HEK293 (cell line): Measurements from ENCODE around the gene GALNTL6.

Source experiments
- CTCF ChIA-PET: fragments of 350-600 bp; formaldehyde crosslinking; extraction: SDS; loops from one replicate; lab custom pipeline; 2021; ENCODE audit warnings: antibody characterized with exemption; lab: Yijun Ruan, JAX
- POLR2A ChIA-PET: fragments of 300-600 bp; formaldehyde crosslinking; extraction: SDS; loops from one replicate; lab custom pipeline; 2020; ENCODE audit warnings: antibody characterized with exemption, inconsistent platforms; lab: Yijun Ruan, JAX
- H3K27ac ChIP-seq: fragments of 200-500 bp; sonication (Bioruptor generic); 2 replicates; pipeline ENCODE4 v1.5.1; 2014; ENCODE audit warnings: low read depth, low read length, control low read depth, inconsistent platforms; ENCODE audit errors: extremely low read depth
- H3K36me3 ChIP-seq, 2 experiments: fragments of 200-500 bp in 1 of 2; sonication (Bioruptor generic) in 1 of 2; 1 replicate in 1 of 2; 2 replicates in 1 of 2; pipeline ENCODE4 v1.5.1; 2014 to 2017; ENCODE audit warnings: inconsistent platforms in 2 of 2, low read length in 2 of 2; ENCODE audit not compliant: control insufficient read depth in 2 of 2, insufficient read depth in 1 of 2
- H3K4me1 ChIP-seq: fragments of 200-500 bp; sonication (Bioruptor generic); 2 replicates; pipeline ENCODE4 v1.5.1; 2014; ENCODE audit warnings: mild to moderate bottlenecking, low read length, inconsistent platforms; ENCODE audit not compliant: control insufficient read depth, insufficient read depth
- H3K4me3 ChIP-seq: 2 replicates; pipeline ENCODE4 v1.5.1; 2011; ENCODE audit warnings: low read depth, mild to moderate bottlenecking, control low read depth, low read length, moderate library complexity
- H3K9me3 ChIP-seq: fragments of 200-500 bp; sonication (Bioruptor generic); 2 replicates; pipeline ENCODE4 v1.5.1; 2014; ENCODE audit warnings: low read depth, low read length, inconsistent platforms; ENCODE audit not compliant: control insufficient read depth, insufficient read depth
- BCL11B ChIP-seq: fragments of 450-650 bp; formaldehyde crosslinking; IDR thresholded peaks from 2 replicates; pipeline ENCODE4 v1.5.1; 2016; ENCODE audit warnings: low read depth, missing biosample characterization, missing genetic modification characterization
- FEZF1 ChIP-seq: fragments of 450-650 bp; formaldehyde crosslinking; IDR thresholded peaks from 2 replicates; pipeline ENCODE4 v1.5.1; 2016; ENCODE audit warnings: missing biosample characterization, missing genetic modification characterization
- IKZF3 ChIP-seq: fragments of 450-650 bp; IDR thresholded peaks from 2 replicates; pipeline ENCODE4 v1.5.0; 2018; ENCODE audit warnings: missing biosample characterization, mild to moderate bottlenecking, missing genetic modification characterization, moderate library complexity
- KLF16 ChIP-seq: fragments of 450-650 bp; formaldehyde crosslinking; IDR thresholded peaks from 2 replicates; pipeline ENCODE4 v1.5.1; 2017; ENCODE audit warnings: missing biosample characterization, missing genetic modification characterization
- KLF8 ChIP-seq: fragments of 450-650 bp; formaldehyde crosslinking; IDR thresholded peaks from 2 replicates; pipeline ENCODE4 v1.5.1; 2016; ENCODE audit warnings: missing biosample characterization, missing genetic modification characterization
- MZF1 ChIP-seq: fragments of 450-650 bp; formaldehyde crosslinking; IDR thresholded peaks from 2 replicates; pipeline ENCODE4 v1.5.1; 2017; ENCODE audit warnings: missing biosample characterization, missing genetic modification characterization, borderline replicate concordance
- PRDM1 ChIP-seq: fragments of 450-650 bp; formaldehyde crosslinking; IDR thresholded peaks from 2 replicates; pipeline ENCODE4; 2016; ENCODE audit warnings: missing biosample characterization, missing genetic modification characterization
- ZFHX2 ChIP-seq: fragments of 450-650 bp; formaldehyde crosslinking; conservative IDR thresholded peaks from 2 replicates; pipeline ENCODE4 v1.5.1; 2016; ENCODE audit warnings: missing biosample characterization, missing genetic modification characterization
- ZNF184 ChIP-seq: fragments of 450-650 bp; IDR thresholded peaks from 2 replicates; pipeline ENCODE4 v1.5.1; 2018; ENCODE audit warnings: missing biosample characterization, mild to moderate bottlenecking, missing genetic modification characterization
- ZNF214 ChIP-seq: fragments of 450-650 bp; formaldehyde crosslinking; IDR thresholded peaks from 2 replicates; pipeline ENCODE4 v1.5.1; 2017; ENCODE audit warnings: missing biosample characterization, mild to moderate bottlenecking, missing genetic modification characterization, borderline replicate concordance
- ZNF23 ChIP-seq: fragments of 450-650 bp; formaldehyde crosslinking; IDR thresholded peaks from 2 replicates; pipeline ENCODE4 v1.5.1; 2016; ENCODE audit warnings: missing biosample characterization, missing genetic modification characterization, borderline replicate concordance
- ZNF248 ChIP-seq: fragments of 450-650 bp; formaldehyde crosslinking; IDR thresholded peaks from 2 replicates; pipeline ENCODE4 v1.5.1; 2017; ENCODE audit warnings: missing biosample characterization, missing genetic modification characterization
- ZNF394 ChIP-seq: fragments of 450-650 bp; formaldehyde crosslinking; IDR thresholded peaks from 2 replicates; pipeline ENCODE4 v1.5.1; 2016; ENCODE audit warnings: missing biosample characterization, missing genetic modification characterization, mild to moderate bottlenecking, moderate library complexity, borderline replicate concordance
- ZNF423 ChIP-seq: fragments of 450-650 bp; formaldehyde crosslinking; IDR thresholded peaks from 2 replicates; pipeline ENCODE4 v1.5.1; 2016; ENCODE audit warnings: missing biosample characterization, missing genetic modification characterization
- ZNF521 ChIP-seq: fragments of 450-650 bp; formaldehyde crosslinking; IDR thresholded peaks from 2 replicates; pipeline ENCODE4 v1.5.1; 2017; ENCODE audit warnings: missing biosample characterization, mild to moderate bottlenecking, missing genetic modification characterization
- ZNF544 ChIP-seq: fragments of 450-650 bp; formaldehyde crosslinking; IDR thresholded peaks from 2 replicates; pipeline ENCODE4 v1.5.0; 2017; ENCODE audit warnings: missing biosample characterization, missing genetic modification characterization
- ZNF629 ChIP-seq: fragments of 450-650 bp; formaldehyde crosslinking; IDR thresholded peaks from 2 replicates; pipeline ENCODE4 v1.5.1; 2017; ENCODE audit warnings: missing biosample characterization, missing genetic modification characterization
- ZNF791 ChIP-seq: fragments of 450-650 bp; formaldehyde crosslinking; IDR thresholded peaks from 2 replicates; pipeline ENCODE4 v1.5.1; 2016; ENCODE audit warnings: missing biosample characterization, missing genetic modification characterization
- TF ChIP-seq, protein P1 (sequence below): fragments of 450-650 bp; formaldehyde crosslinking; IDR thresholded peaks from 2 replicates; pipeline ENCODE4 v1.5.1; 2016; ENCODE audit warnings: missing biosample characterization, missing genetic modification characterization, borderline replicate concordance
- TF ChIP-seq, protein P2 (sequence below): fragments of 450-650 bp; formaldehyde crosslinking; IDR thresholded peaks from 2 replicates; pipeline ENCODE4; 2016; ENCODE audit warnings: missing biosample characterization, missing genetic modification characterization
- TF ChIP-seq, protein P3 (sequence below): fragments of 450-650 bp; IDR thresholded peaks from 2 replicates; pipeline ENCODE4 v1.5.1; 2018; ENCODE audit warnings: missing biosample characterization, mild to moderate bottlenecking, missing genetic modification characterization
- TF ChIP-seq, protein P4 (sequence below): fragments of 450-650 bp; formaldehyde crosslinking; IDR thresholded peaks from 2 replicates; pipeline ENCODE4 v1.5.1; 2016; ENCODE audit warnings: missing biosample characterization, missing genetic modification characterization
- TF ChIP-seq, protein P5 (sequence below): fragments of 450-650 bp; formaldehyde crosslinking; IDR thresholded peaks from 2 replicates; pipeline ENCODE4 v1.5.1; 2016; ENCODE audit warnings: missing biosample characterization, missing genetic modification characterization
- TF ChIP-seq, protein P6 (sequence below): fragments of 450-650 bp; formaldehyde crosslinking; IDR thresholded peaks from 2 replicates; pipeline ENCODE4 v1.5.1; 2016; ENCODE audit warnings: missing biosample characterization, missing genetic modification characterization

Gene GALNTL6

DNA sequence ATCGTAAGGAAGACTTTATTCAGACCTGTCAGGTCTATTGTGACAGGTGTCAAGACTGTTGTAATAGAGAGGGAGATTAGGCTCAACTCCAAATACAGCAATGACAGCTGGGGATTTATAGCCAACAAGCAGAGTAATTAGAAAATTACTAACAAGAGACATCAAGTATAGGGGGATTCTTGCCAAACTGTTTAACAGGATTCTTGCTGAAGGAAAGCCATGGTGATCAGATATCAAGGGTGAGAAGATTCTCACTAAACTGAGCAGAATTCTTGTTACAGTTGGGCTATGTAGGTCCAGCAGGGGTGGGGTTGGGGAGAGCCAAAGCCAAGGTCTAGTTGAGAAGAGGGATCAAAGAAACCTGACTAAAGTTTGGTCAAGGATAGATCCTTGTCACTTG lies 894.4 kb downstream of the GALNTL6 start (continued):
- TF ChIP-seq PRDM1 (tag by site-specific recombination) (no peak), MZF1 (tag by site-specific recombination) (no peak), KLF8 (tag by site-specific recombination) (no peak), ZFHX2 (tag by site-specific recombination) (no peak), ZNF248 (no peak), IKZF3 (no peak), KLF16 (no peak), ZNF629 (tag by site-specific recombination) (no peak)
- TF ChIP-seq, protein P1, sequence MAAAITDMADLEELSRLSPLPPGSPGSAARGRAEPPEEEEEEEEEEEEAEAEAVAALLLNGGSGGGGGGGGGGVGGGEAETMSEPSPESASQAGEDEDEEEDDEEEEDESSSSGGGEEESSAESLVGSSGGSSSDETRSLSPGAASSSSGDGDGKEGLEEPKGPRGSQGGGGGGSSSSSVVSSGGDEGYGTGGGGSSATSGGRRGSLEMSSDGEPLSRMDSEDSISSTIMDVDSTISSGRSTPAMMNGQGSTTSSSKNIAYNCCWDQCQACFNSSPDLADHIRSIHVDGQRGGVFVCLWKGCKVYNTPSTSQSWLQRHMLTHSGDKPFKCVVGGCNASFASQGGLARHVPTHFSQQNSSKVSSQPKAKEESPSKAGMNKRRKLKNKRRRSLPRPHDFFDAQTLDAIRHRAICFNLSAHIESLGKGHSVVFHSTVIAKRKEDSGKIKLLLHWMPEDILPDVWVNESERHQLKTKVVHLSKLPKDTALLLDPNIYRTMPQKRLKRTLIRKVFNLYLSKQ (tag by site-specific recombination) = no peak
- TF ChIP-seq, all 188 proteins: peak for 0

DNA sequence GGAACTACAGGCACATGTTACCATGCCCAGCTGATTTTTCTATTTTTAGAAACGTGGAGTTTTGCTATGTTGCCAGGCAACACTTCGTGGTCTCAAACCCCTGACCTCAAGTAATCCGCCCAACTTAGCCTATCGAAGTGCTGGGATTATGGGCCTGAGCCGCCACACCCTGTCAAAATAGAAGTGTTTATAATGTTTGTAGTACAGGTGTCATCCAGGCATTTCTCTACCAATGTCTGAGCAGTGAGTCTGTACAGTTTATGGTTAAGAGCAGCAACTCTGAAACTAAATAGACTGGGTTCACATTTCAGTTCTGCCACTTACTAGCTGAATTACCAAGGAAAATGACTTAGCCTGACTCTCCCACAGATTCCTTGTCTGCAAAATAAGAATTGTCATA lies 895.0 kb downstream of the GALNTL6 start:
- Histone ChIP-seq H3K27ac (no peak overlapping the region), H3K4me1 (no peaks in the 10 kb centered on the region), H3K36me3 (no peaks in the 10 kb centered on the region), H3K9me3 (no peaks in the 10 kb centered on the region), H3K4me3 (no peak overlapping the region)
- TF ChIP-seq, protein P2, sequence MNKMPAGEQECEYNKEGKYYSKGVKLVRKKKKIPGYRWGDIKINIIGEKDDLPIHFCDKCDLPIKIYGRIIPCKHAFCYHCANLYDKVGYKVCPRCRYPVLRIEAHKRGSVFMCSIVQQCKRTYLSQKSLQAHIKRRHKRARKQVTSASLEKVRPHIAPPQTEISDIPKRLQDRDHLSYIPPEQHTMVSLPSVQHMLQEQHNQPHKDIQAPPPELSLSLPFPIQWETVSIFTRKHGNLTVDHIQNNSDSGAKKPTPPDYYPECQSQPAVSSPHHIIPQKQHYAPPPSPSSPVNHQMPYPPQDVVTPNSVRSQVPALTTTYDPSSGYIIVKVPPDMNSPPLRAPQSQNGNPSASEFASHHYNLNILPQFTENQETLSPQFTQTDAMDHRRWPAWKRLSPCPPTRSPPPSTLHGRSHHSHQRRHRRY (tag by site-specific recombination) = no peak
- TF ChIP-seq FEZF1 (tag by site-specific recombination) = no peak
- TF ChIP-seq, protein P3, sequence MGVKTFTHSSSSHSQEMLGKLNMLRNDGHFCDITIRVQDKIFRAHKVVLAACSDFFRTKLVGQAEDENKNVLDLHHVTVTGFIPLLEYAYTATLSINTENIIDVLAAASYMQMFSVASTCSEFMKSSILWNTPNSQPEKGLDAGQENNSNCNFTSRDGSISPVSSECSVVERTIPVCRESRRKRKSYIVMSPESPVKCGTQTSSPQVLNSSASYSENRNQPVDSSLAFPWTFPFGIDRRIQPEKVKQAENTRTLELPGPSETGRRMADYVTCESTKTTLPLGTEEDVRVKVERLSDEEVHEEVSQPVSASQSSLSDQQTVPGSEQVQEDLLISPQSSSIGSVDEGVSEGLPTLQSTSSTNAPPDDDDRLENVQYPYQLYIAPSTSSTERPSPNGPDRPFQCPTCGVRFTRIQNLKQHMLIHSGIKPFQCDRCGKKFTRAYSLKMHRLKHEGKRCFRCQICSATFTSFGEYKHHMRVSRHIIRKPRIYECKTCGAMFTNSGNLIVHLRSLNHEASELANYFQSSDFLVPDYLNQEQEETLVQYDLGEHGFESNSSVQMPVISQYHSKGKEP (tag by site-specific recombination) = no peak
- TF ChIP-seq ZNF521 (tag by site-specific recombination) = no peak
- TF ChIP-seq, protein P4, sequence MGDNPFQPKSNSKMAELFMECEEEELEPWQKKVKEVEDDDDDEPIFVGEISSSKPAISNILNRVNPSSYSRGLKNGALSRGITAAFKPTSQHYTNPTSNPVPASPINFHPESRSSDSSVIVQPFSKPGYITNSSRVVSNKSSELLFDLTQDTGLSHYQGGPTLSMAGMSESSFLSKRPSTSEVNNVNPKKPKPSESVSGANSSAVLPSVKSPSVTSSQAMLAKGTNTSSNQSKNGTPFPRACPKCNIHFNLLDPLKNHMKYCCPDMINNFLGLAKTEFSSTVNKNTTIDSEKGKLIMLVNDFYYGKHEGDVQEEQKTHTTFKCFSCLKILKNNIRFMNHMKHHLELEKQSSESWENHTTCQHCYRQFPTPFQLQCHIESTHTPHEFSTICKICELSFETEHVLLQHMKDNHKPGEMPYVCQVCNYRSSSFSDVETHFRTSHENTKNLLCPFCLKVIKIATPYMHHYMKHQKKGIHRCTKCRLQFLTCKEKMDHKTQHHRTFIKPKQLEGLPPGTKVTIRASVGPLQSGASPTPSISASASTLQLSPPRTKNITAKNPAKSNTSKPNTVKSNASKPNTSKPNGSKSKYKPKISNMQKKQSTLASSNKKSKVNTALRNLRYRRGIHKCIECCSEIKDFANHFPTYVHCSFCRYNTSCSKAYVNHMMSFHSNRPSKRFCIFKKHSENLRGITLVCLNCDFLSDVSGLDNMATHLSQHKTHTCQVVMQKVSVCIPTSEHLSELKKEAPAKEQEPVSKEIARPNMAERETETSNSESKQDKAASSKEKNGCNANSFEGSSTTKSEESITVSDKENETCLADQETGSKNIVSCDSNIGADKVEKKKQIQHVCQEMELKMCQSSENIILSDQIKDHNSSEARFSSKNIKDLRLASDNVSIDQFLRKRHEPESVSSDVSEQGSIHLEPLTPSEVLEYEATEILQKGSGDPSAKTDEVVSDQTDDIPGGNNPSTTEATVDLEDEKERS (tag by site-specific recombination) = no peak
- no peak for TF ChIP-seq ZNF544 (tag by site-specific recombination)
- TF ChIP-seq ZNF184 (tag by site-specific recombination) = no peak
- TF ChIP-seq, protein P5, sequence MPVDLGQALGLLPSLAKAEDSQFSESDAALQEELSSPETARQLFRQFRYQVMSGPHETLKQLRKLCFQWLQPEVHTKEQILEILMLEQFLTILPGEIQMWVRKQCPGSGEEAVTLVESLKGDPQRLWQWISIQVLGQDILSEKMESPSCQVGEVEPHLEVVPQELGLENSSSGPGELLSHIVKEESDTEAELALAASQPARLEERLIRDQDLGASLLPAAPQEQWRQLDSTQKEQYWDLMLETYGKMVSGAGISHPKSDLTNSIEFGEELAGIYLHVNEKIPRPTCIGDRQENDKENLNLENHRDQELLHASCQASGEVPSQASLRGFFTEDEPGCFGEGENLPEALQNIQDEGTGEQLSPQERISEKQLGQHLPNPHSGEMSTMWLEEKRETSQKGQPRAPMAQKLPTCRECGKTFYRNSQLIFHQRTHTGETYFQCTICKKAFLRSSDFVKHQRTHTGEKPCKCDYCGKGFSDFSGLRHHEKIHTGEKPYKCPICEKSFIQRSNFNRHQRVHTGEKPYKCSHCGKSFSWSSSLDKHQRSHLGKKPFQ (tag by site-specific recombination) = no peak
- TF ChIP-seq, protein P6, sequence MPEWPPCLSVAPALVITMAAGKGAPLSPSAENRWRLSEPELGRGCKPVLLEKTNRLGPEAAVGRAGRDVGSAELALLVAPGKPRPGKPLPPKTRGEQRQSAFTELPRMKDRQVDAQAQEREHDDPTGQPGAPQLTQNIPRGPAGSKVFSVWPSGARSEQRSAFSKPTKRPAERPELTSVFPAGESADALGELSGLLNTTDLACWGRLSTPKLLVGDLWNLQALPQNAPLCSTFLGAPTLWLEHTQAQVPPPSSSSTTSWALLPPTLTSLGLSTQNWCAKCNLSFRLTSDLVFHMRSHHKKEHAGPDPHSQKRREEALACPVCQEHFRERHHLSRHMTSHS = no peak
- no peak for TF ChIP-seq ZNF423 (tag by site-specific recombination)
- no peak for TF ChIP-seq ZNF23
- TF ChIP-seq ZNF394 (tag by site-specific recombination) = no peak
- TF ChIP-seq ZNF214 (tag by site-specific recombination) = no peak
- no peak for TF ChIP-seq ZNF791 (tag by site-specific recombination)
- TF ChIP-seq BCL11B (tag by site-specific recombination) = no peak
- ChIA-PET CTCF (no interaction called here), POLR2A (no interaction called here)
